Natural killer cell treated with Interleukin-12 subunit alpha and Interleukin-12 subunit beta and Interleukin-15 and Interleukin-18, amount 100 ng/mL, for 72 hours (primary cell): ENCODE results near the gene WDR20. TPM values are rescaled to one million over a fixed set of nuclear protein-coding genes. Genes with fewer than 3 reads are reported as not detected.

ENCODE experiments used
- ATAC-seq, 2 donors: fragments of 150-1000 bp; cut with Tn5 transposase in 1 of 2; sonication (Bioruptor Pico), chemical (Tn5 transposase) in 1 of 2; 2 replicates each; pipeline ENCODE4 v1.10.0; 2021
- DNase-seq: peaks from one replicate; pipeline ENCODE4 v3.0.0; 2022; ENCODE audit warnings: low spot score
- H3K27ac Mint-ChIP-seq, 2 donors: 1 replicate in 1 of 2; 2 replicates in 1 of 2; pipeline ENCODE4 v1.8.0; 2022; ENCODE audit warnings: mixed read lengths in 2 of 2, mild to moderate bottlenecking in 1 of 2, moderate library complexity in 1 of 2
- H3K27me3 Mint-ChIP-seq, 2 donors: 1 replicate in 1 of 2; 2 replicates in 1 of 2; pipeline ENCODE4 v1.8.0; 2022; ENCODE audit warnings: mixed read lengths in 2 of 2
- H3K36me3 Mint-ChIP-seq: one replicate; pipeline ENCODE4 v1.8.0; 2022; ENCODE audit warnings: mixed read lengths
- H3K4me1 Mint-ChIP-seq, 2 donors: 1 replicate in 1 of 2; 2 replicates in 1 of 2; pipeline ENCODE4 v1.8.0; 2022; ENCODE audit warnings: low read depth in 2 of 2, mixed read lengths in 2 of 2, mild to moderate bottlenecking in 1 of 2
- H3K4me3 Mint-ChIP-seq: one replicate; pipeline ENCODE4 v1.8.0; 2022; ENCODE audit warnings: mixed read lengths
- H3K9me3 Mint-ChIP-seq: 2 replicates; pipeline ENCODE4 v1.8.0; 2022; ENCODE audit warnings: mixed read lengths
- total RNA-seq, 2 donors: library from RNA; stranded (reverse); gene quantifications; one replicate each; pipeline ENCODE4 v1.2.3, GENCODE V29; 2022

WDR20 gene
- total RNA-seq, 2 donors from 2014 or later: 44.9 to 59.3 TPM

DNA sequence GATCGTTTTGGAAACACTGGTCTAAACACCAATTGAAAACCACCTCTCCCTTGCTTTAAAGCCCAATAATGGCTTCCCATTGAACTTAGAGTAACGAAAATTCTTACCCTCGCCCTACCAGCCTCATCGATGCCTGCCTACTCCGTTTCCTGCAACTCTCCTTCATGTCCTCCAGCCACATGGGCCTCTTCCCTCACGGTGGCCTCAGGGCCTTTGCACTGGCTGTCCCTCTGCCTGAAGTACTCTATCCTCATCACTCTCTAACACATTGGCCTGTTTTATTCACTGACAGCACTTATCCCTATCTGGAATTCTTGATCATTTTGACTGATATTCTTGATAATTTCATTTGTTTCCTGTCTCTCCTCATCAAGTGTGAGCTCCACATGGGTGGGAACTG is 118.4 kb downstream of the WDR20 start:
- ATAC-seq (no peak), DNase-seq (no peak)
- Mint-ChIP-seq H3K4me1 (no peaks in the 10 kb centered on the region), H3K9me3 (no peaks in the 10 kb centered on the region), H3K27ac (no peak overlapping the region), H3K4me3 (no peak overlapping the region), H3K27me3 (no peaks in the 10 kb centered on the region), H3K36me3 (no peaks in the 10 kb centered on the region)

Other genes starting within 250 kb of the WDR20 start
- 100 to 1,000 TPM; 322 to 415 TPM for gene DYNC1H1, start 175.3 kb upstream of the WDR20 start, total RNA-seq
- gene HSP90AA1, start 52.9 kb upstream of the WDR20 start, total RNA-seq: 100 to 1,000 TPM; 831 to 919 TPM
- gene MOK, start 165.3 kb downstream of the WDR20 start, total RNA-seq: 1 to 10 TPM; 3.0 to 5.9 TPM
- gene ZNF839, start 179.8 kb downstream of the WDR20 start, total RNA-seq: 10 to 100 TPM; 10.5 to 23.8 TPM
- 10 to 100 TPM; 38.5 to 39.1 TPM for gene CINP, start 223.0 kb downstream of the WDR20 start, total RNA-seq
- 10 to 100 TPM; 12.2 to 17.2 TPM for gene TECPR2, start 223.0 kb downstream of the WDR20 start, total RNA-seq